NCI-H1436 treated with DMSO at 0.1 percent for 48 hours (cell line): ENCODE measurements around the gene STX12.

Experiments used
- DNase-seq: peaks from one replicate; lab custom pipeline; 2025; lab: John Stamatoyannopoulos, UW

The STX12 gene

GRCh38 chr1:27772932-27773825 is at the start of gene STX12:
Gene STX12 (plus strand): TSS chr1:27773219. CDS start chr1:27773308, 89 bp downstream.
- DNase-seq = peak; percentile 76

- DNase-seq = peak; percentile 18
These were observed 48.1 kb upstream of the STX12 start for GRCh38 chr1:27724961-27725373.

- peak; percentile 99 for DNase-seq
These were observed 47.4 kb upstream of the STX12 start, which contains the start of gene FAM76A for GRCh38 chr1:27725374-27726172. Gene FAM76A (plus strand): TSS chr1:27725961. CDS start chr1:27726081, 120 bp downstream.

- no peak for DNase-seq
These were observed 46.6 kb upstream of the STX12 start for GRCh38 chr1:27726173-27727044.

- no peak for DNase-seq
These were observed 45.9 kb upstream of the STX12 start for GRCh38 chr1:27727126-27727525.

- no peak for DNase-seq
These were observed 36.8 kb upstream of the STX12 start for GRCh38 chr1:27736252-27736651.

GRCh38 chr1:27741121-27741520 is 31.9 kb upstream of the STX12 start:
- DNase-seq = no peak

GRCh38 chr1:27744556-27744955 is 28.5 kb upstream of the STX12 start:
- no peak for DNase-seq

- no peak for DNase-seq
These were observed 27.6 kb upstream of the STX12 start for GRCh38 chr1:27745466-27745865.

GRCh38 chr1:27752360-27752759 is 20.7 kb upstream of the STX12 start:
- DNase-seq = no peak

- no peak for DNase-seq
These were observed 17.7 kb upstream of the STX12 start for GRCh38 chr1:27755286-27755685.

- no peak for DNase-seq
These were observed 17.2 kb upstream of the STX12 start for GRCh38 chr1:27755865-27756264.

GRCh38 chr1:27759236-27759635 is 13.8 kb upstream of the STX12 start:
- DNase-seq = no peak

- no peak for DNase-seq
These were observed 12.6 kb upstream of the STX12 start for GRCh38 chr1:27760426-27760825.

GRCh38 chr1:27762033-27762432 is 11.0 kb upstream of the STX12 start:
- DNase-seq = no peak

- no peak for DNase-seq
These were observed 9.7 kb upstream of the STX12 start for GRCh38 chr1:27763358-27763757.

GRCh38 chr1:27770293-27770830 is 2.7 kb upstream of the STX12 start:
- DNase-seq = no peak

GRCh38 chr1:27772036-27772931 is 735 bp upstream of the STX12 start:
- no peak for DNase-seq

- DNase-seq = no peak
These were observed 917 bp downstream of the STX12 start for GRCh38 chr1:27773826-27774445.

GRCh38 chr1:27774654-27775053 is 1.6 kb downstream of the STX12 start:
- no peak for DNase-seq
